ENCODE data around the gene GSTA5.
"Not testable (repeated sequence)": the region's sequence is repeated elsewhere in the genome, so short reads cannot be mapped to it uniquely, and the experiment has no call there.

The GSTA5 gene

GRCh38 chr6:52871621-52872020 lies 31.0 kb upstream of the GSTA5 start:
- H3K27ac ChIP-seq (ENCODE audit: low read depth, low read length, poor library complexity, severe bottlenecking): no peak overlapping the region
- H3K9me3 ChIP-seq (ENCODE audit: low read length): no peaks in the 10 kb centered on the region
- H4K20me1 ChIP-seq (ENCODE audit: insufficient read depth, low read length): no peaks in the 10 kb centered on the region
- H3K9me2 ChIP-seq (ENCODE audit: low read depth, low read length): no peaks in the 10 kb centered on the region
- no peaks in the 10 kb centered on the region for H3K27me3 ChIP-seq (ENCODE audit: insufficient read depth, low read length)
- no peaks in the 10 kb centered on the region for H3K36me3 ChIP-seq (ENCODE audit: insufficient read depth, low read length)
- no peak overlapping the region for H2AFZ ChIP-seq (ENCODE audit: low read length)
- H3K4me1 ChIP-seq (ENCODE audit: insufficient read depth, low read length, severe bottlenecking): no peaks in the 10 kb centered on the region
- H3K79me2 ChIP-seq (ENCODE audit: insufficient read depth, low read length): no peaks in the 10 kb centered on the region
- H3K4me3 ChIP-seq (ENCODE audit: low read depth, low read length, poor library complexity, severe bottlenecking): no peak overlapping the region
- no peaks in the 10 kb centered on the region for H3F3A ChIP-seq (ENCODE audit: insufficient read depth, low read length)
- no peak overlapping the region for H3K9ac ChIP-seq (ENCODE audit: low read length)
- TF ChIP-seq EZH2 (IDR thresholded peaks at IDR 0.05; ENCODE audit: borderline replicate concordance, low read length) (no peak), CTCF (IDR thresholded peaks at IDR 0.05; ENCODE audit: low read length) (no peak)
- no peak overlapping the region for H3K4me2 ChIP-seq (ENCODE audit: low read length)

- H3K9me2 ChIP-seq (ENCODE audit: low read depth, low read length); H3K79me2 ChIP-seq (ENCODE audit: insufficient read depth, low read length); H3K9me3 ChIP-seq (ENCODE audit: low read length); H3K4me2 ChIP-seq (ENCODE audit: low read length); H3K27ac ChIP-seq (ENCODE audit: low read depth, low read length, poor library complexity, severe bottlenecking); H3K36me3 ChIP-seq (ENCODE audit: insufficient read depth, low read length); H2AFZ ChIP-seq (ENCODE audit: low read length); H3K9ac ChIP-seq (ENCODE audit: low read length); H3K4me1 ChIP-seq (ENCODE audit: insufficient read depth, low read length, severe bottlenecking); H3K27me3 ChIP-seq (ENCODE audit: insufficient read depth, low read length); H3K4me3 ChIP-seq (ENCODE audit: low read depth, low read length, poor library complexity, severe bottlenecking); H4K20me1 ChIP-seq (ENCODE audit: insufficient read depth, low read length); H3F3A ChIP-seq (ENCODE audit: insufficient read depth, low read length): not testable (repeated sequence)
These were observed 29.9 kb upstream of the GSTA5 start for GRCh38 chr6:52870335-52871091.

GRCh38 chr6:52868899-52869298 lies 28.3 kb upstream of the GSTA5 start:
- H3K9me2 ChIP-seq (ENCODE audit: low read depth, low read length); H3K79me2 ChIP-seq (ENCODE audit: insufficient read depth, low read length); H3F3A ChIP-seq (ENCODE audit: insufficient read depth, low read length); H3K9ac ChIP-seq (ENCODE audit: low read length); H3K9me3 ChIP-seq (ENCODE audit: low read length); H3K36me3 ChIP-seq (ENCODE audit: insufficient read depth, low read length); H4K20me1 ChIP-seq (ENCODE audit: insufficient read depth, low read length); H3K4me3 ChIP-seq (ENCODE audit: low read depth, low read length, poor library complexity, severe bottlenecking); H3K4me2 ChIP-seq (ENCODE audit: low read length); H3K27ac ChIP-seq (ENCODE audit: low read depth, low read length, poor library complexity, severe bottlenecking); H3K4me1 ChIP-seq (ENCODE audit: insufficient read depth, low read length, severe bottlenecking); H3K27me3 ChIP-seq (ENCODE audit: insufficient read depth, low read length); H2AFZ ChIP-seq (ENCODE audit: low read length): not testable (repeated sequence)

- Histone ChIP-seq H3K9ac (ENCODE audit: low read length) (no peak overlapping the region), H3K4me2 (ENCODE audit: low read length) (no peak overlapping the region), H3K27me3 (ENCODE audit: insufficient read depth, low read length) (no peaks in the 10 kb centered on the region), H3K27ac (ENCODE audit: low read depth, low read length, poor library complexity, severe bottlenecking) (no peak overlapping the region), H3F3A (ENCODE audit: insufficient read depth, low read length) (no peaks in the 10 kb centered on the region), H3K9me3 (ENCODE audit: low read length) (no peaks in the 10 kb centered on the region), H2AFZ (ENCODE audit: low read length) (no peak overlapping the region), H3K4me1 (ENCODE audit: insufficient read depth, low read length, severe bottlenecking) (no peaks in the 10 kb centered on the region), H3K79me2 (ENCODE audit: insufficient read depth, low read length) (no peaks in the 10 kb centered on the region), H4K20me1 (ENCODE audit: insufficient read depth, low read length) (no peaks in the 10 kb centered on the region), H3K9me2 (ENCODE audit: low read depth, low read length) (no peaks in the 10 kb centered on the region), H3K36me3 (ENCODE audit: insufficient read depth, low read length) (no peaks in the 10 kb centered on the region), H3K4me3 (ENCODE audit: low read depth, low read length, poor library complexity, severe bottlenecking) (no peak overlapping the region)
- no peak for TF ChIP-seq CTCF (IDR thresholded peaks at IDR 0.05; ENCODE audit: low read length)
- no peak for TF ChIP-seq EZH2 (IDR thresholded peaks at IDR 0.05; ENCODE audit: borderline replicate concordance, low read length)
These were observed 27.6 kb upstream of the GSTA5 start for GRCh38 chr6:52868240-52868639.

GRCh38 chr6:52861151-52861550 lies 20.5 kb upstream of the GSTA5 start:
- not testable (repeated sequence) for H3K4me1 ChIP-seq (ENCODE audit: insufficient read depth, low read length, severe bottlenecking); H3K79me2 ChIP-seq (ENCODE audit: insufficient read depth, low read length); H3F3A ChIP-seq (ENCODE audit: insufficient read depth, low read length); H4K20me1 ChIP-seq (ENCODE audit: insufficient read depth, low read length); H2AFZ ChIP-seq (ENCODE audit: low read length); H3K9me2 ChIP-seq (ENCODE audit: low read depth, low read length); H3K36me3 ChIP-seq (ENCODE audit: insufficient read depth, low read length); H3K4me2 ChIP-seq (ENCODE audit: low read length); H3K27ac ChIP-seq (ENCODE audit: low read depth, low read length, poor library complexity, severe bottlenecking); H3K4me3 ChIP-seq (ENCODE audit: low read depth, low read length, poor library complexity, severe bottlenecking); H3K27me3 ChIP-seq (ENCODE audit: insufficient read depth, low read length); H3K9ac ChIP-seq (ENCODE audit: low read length); H3K9me3 ChIP-seq (ENCODE audit: low read length)

Data from OCI-LY1 (cell line).